GM19099 (cell line): Measurements from ENCODE around the gene KIAA1755.

Experiments used
- POLR2A ChIP-seq: IDR thresholded peaks from 3 replicates; pipeline ENCODE4 v1.6.1; 2011; ENCODE audit warnings: low read depth; ENCODE audit not compliant: insufficient read length; ENCODE audit errors: extremely low read depth

The KIAA1755 gene

DNA sequence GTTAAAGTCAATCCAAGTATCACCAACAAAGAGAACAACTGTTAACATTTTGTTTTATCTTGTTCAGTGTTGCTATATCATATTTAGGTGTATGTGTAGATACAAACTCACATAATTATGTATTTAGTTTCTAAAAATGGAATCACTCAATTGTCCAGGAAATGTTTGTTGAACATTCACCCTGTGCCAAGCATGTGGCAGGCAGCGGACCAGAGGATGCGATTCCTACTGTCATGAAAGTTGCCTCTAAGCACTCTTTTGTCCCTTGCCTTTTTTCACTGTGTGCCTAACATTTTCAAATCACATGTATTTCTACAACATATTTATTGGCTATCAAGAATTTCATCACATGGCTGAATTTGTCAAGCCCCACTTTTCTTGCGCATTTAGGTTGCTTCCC, 78.6 kb downstream of the KIAA1755 start:
- no peak for TF ChIP-seq POLR2A

DNA sequence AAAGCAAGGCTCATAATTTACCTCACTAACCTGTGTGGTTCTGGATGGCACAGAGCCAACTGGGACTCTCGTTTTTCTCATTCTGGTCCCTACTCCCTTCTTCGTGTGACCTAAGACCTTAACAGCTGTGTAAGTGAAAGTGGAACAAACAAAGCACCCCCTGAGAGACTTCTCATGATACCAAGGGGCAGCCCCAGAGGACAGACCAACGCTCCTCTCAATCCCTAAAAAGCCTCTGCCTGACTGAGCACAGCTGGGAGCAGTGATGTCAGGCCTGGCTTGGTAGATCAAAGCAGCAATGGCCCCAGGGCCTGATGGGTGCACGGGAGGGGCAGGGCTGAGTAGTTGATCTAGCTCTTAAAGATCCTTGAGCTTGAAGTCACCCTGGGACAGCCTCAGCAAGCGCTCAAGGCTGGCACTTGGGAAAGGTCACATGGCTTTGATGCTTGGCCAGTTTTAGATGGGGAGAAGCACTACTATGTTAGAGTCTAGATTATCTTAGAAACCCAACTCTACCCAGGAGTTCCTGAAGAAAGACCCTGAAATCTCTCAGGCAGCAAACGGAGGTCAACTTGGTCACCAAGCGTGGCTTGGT, 79.2 kb downstream of the KIAA1755 start:
- TF ChIP-seq POLR2A: no peak

DNA sequence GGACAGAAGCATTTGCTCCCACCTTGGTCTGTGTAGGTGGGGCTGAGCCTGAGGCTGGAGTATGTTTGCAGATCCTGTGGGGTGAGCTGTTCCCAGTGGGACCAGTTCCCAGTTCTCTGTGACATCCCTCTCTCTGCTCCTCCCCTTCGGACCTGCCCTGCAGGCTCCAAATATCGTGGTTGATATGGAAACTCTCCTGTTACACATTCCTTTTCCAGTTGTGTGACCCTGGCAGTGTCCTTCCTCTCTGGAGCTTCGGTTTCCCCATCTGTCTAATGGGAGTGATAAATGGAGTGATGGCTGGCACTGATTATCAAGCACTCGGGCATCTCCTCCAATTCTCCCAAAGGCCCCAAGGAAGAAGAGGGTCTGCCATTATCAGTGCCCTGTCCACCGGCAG, 79.8 kb downstream of the KIAA1755 start:
- TF ChIP-seq POLR2A: no peak

DNA sequence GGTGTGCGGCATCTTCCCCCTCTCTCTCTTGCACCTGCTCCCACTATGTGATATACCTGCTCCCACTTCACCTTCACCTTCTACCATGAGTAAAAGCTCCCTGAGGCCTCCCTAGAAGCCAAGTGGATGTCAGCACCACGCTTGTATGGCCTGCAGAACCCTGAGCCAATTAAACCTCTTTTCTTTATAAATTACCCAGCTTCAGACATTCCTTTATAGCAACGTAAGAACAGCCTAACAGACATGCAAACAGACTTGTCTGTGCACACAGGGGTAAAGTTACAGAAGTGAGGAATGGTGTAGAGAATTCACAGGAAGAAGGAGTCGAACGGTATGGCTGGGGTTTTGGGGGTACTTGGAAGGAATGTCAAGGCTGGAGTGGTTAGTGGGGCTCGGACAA, 80.7 kb downstream of the KIAA1755 start:
- TF ChIP-seq POLR2A: no peak

DNA sequence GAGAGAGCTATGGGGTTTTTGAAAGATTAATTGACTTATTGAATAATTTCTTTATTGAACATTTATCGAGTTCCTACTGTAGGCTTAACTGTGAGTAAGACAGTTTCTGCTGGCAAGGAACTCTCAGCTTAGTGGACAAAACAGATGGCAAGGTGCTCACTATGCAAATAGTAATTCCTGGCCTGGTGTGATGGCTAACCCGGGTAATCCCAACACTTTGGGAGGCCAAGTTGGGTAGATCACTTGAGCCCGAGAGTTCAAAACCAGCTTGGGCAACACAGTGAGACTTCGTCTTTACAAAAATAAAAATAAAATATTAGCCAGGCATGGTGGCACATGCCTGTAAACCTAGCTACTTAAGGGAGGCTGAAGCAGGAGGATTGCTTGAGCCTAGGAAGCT, 82.0 kb downstream of the KIAA1755 start:
- TF ChIP-seq POLR2A: no peak

DNA sequence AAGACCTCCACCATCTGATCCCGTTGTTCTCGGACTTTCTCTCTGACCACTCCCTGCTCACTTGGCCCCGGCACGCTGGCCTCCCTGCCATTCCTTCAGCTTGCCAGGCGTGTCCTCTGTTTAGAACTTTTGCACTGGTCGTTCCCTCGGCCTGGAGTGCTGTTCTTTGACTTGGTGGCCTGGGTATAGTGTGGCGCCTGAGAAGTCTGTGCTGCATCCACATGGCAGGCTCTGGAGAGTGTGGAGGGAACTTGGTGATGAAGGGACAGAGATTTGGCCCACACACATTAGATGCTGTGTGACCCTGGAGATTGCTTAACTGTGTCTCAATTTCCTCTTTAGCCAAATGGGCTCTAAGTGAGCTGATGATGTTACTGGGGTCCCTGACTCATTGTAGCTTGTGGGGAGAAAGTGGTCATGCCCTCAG, 82.5 kb downstream of the KIAA1755 start:
- no peak for TF ChIP-seq POLR2A

DNA sequence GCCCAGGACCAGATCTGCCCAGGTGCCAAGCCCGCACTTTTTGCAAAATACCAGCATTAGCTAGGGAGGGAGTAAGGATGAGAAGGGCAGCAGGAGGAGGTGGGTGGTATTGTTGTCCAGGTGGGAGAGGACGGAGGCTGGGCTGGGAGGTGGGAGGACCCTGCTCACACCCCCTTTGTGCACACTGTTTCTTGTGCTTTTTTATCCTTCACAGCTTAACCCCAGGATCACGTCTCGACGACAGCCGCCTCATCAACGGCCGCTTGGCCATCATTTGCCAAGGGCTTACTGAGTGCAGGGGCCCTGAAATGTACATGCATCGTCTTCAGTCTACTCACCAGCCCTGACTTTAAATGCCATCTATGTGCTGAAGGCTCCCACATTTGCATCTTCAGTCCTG, 83.3 kb downstream of the KIAA1755 start:
- TF ChIP-seq POLR2A: no peak

DNA sequence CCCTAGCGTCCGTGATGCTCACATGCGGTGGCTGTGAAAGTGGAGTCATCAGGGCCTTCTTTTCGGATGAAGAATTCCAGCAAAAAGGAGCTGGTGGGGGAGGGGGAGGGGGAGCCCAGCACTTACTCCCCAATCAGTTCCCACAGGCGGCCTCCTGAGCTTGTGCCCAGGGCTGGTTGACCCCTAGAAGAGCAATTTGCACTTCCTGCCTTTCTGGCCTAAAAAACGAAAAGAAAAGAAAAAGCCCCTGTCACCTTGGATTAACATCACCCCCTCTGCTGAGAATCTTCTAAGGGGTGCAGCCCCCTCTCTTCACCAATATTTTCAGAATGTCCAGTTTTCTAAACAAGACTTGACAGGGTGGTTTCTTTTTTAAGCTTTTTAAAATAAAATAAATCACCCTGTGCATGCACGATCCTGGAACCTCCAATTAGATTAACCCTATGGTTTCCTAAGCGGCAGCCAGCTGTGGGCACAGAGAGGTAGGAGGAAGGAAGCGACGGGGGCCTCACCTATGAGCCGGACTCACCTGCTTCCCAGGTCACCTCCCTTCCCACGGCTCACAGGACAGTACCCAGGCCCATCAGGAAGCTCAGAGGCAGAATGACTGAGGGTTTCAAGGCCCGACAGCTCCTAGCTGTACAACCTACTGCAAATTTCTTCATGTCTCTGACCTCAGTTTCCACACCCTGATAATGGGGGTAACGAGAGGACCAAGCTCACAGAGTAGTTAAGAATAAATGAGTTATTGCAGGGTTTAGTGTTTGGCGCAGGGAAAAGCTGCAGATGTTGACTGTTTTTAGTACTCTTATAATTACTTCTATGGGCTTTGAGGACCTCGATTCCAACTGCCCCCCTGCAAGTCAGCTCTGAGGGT, 85.0 kb downstream of the KIAA1755 start:
- TF ChIP-seq POLR2A: no peak

DNA sequence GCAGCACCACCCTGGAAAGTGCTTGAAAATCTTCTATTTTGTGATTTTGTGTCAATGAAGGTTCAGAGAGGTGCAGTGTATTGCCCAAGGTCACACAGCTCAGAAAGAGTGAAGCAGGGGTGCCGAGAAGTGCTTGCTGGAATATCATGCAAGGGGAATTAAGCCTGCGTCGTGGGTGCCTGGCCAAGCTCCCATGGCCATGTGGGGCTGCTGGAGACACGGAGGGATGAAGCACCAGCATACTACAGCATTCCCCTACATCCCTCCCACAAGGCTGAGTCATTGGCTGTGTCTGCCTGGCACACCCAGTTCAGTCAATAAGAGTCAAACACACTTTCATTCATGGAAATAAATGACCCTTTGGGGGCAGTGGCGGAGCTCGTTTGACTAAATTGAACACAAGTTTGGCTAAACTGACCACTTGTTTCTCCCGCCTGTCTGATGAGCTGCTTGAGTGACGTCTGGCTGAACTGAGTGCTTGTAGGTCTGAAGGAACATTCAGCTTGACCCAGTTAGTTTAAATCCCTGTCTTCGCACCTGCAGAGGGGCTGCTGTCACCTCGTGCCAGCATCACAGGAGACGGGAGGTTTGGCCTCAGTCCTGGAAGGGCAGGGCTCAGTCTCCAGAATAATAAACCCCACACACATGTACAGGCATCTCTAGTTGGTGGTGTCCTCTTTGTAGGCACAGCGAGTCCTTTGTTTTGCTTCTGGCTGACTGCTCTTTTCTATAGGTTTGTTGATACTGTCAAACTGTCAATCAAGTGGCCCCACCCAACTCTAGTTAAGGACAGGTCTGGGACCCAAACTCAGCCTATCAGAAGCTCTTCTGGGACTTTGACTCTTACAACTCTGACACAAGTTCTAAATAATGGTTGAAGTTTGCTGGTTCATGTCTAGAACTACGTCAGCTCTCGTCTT, 87.0 kb downstream of the KIAA1755 start:
- TF ChIP-seq POLR2A: no peak

DNA sequence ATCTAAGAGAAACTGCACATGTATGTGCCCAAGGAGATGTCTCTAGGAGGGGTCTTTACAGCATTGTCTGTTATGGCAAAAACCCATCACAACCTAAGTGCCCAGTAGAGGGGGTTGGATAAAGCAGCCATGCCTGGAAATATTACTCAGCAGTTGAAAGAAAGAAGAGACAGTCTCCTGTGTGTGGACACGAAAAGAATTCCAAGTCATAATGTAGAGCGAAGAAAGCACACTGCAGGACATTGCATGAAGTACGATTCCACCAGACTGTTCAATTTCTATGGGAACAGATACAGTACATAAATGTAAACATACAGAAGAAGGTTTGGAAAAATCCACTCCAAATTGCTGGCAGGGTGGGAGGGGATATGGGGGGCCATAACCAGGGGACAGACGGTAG, 88.1 kb downstream of the KIAA1755 start:
- no peak for TF ChIP-seq POLR2A

DNA sequence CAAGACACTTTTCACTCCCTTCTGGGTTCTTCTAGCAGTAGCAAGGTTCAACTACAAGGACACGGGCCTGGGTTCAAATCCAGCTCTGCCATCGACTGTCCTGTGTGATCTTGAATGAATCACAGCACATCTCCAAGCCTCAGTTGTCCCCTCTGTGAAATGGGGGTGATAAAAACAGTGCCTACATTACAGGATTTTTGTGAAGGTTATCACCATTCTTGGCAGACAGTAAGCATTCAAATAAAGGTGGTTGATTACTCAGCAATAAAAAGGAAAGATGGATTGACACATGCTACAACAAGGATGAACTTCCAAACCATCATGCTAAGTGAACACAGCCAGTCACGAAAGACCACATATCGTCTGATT, 88.9 kb downstream of the KIAA1755 start:
- TF ChIP-seq POLR2A: no peak

DNA sequence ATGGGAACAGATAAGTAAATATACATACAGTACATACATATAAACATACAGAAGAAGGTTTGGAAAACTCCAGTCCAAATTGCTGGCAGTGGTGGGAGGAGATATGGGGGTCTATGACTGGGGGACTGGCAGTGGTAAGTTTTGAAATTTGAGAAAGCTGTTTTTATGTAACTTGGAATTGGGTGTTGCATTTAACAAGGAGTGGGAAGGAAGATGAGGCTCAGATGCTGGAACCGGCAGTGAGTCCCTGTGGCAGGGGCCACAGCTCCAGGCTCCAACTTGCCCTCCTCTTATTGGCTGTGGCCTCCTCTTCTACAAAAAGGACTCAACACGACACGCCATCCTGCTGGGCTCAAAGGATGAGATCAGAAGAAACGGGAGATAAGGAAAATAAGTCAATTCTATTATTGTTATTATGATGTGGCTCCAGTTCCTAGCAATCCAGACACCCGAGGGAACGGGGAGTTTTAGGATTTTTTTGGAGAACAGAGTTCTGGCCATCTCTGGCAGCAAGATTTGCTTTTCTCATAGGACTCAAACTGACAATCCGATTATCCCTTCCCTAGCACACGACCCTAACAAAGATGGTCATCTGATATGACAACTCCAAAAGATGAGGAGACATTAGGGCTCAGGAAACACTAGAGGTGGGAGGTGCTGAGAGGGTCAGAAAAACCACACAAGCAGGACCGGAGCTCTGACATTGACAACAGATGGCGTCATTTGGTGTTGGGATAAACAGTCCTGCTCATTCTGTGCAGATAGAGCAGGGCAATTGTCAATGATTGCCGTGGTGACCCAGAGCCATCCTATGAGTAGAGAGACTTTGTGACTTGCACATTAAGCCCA, 89.5 kb downstream of the KIAA1755 start:
- TF ChIP-seq POLR2A: no peak

DNA sequence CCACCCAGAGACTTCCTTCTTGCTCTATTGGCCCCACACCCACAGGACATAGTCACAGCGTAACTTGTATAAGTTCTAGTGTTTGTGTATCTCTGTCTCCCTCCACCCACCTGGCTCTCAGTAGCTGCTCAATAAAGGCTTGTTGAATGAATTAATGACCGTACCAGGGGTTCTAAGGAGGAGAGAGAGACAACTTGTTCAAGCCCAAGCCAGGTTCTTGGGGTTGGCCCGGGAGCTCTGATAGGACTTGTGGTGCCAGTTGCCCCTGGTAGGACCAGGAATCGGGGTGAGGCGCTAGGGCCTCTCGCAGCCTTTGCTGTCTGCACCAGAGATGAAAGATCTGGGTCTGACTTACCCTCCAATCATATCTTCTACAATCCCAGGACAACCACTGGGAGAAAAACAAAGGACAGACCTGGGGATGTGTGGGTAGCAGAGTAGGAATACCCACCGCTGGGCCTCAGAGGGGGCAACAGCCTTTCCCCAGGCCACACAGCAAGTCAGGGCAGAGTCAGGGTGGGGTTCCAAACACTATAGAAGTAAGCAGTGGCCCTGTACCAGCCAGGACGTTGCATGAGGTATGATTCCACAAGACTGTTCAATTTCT, 90.2 kb downstream of the KIAA1755 start:
- no peak for TF ChIP-seq POLR2A

DNA sequence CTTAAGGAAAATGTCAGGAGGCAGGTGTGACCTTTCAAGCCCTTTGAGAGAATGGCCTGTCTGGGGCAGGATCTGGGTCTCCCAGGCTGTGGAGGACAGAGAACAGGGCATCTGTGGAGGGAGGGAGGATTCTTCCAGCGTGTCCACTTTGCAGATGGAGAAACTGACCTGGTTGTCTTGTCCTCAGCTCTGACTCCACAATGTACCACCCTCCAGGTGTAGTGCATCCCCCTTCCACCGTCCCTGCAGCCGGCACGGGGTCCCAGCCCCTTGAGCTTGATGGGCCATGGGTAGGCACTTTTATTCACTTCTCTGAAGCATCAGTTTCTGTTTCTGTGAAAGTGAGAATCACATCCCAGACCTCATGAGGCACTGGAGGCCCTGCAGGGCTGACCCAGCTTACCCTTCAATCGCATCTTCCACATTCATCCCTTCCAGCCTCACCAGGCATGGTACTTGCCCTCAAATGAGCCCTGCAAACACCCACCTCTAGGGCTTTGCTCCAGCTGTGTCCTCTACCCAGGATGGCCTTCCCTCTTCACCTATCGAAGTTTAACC, 90.8 kb downstream of the KIAA1755 start:
- no peak for TF ChIP-seq POLR2A
